Body of pancreas (tissue), 4 donors: ENCODE data around the gene OR5C1.

Experiments used
- POLR2A ChIP-seq, 3 donors: fragments of 450-650 bp; IDR thresholded peaks; one replicate each; pipeline ENCODE4 v1.6.1; 2016; ENCODE audit warnings: antibody characterized with exemption in 3 of 3, mild to moderate bottlenecking in 2 of 3
- TF ChIP-seq, protein P1 (sequence below), 7 experiments: fragments of 450-650 bp in 4 of 7; fragments of 200-600 bp in 3 of 7; sonication (generic) in 3 of 7; IDR thresholded peaks; one replicate each; pipeline ENCODE4 v1.5.1; 2016 to 2019; ENCODE audit warnings: antibody characterized with exemption in 7 of 7

DNA sequence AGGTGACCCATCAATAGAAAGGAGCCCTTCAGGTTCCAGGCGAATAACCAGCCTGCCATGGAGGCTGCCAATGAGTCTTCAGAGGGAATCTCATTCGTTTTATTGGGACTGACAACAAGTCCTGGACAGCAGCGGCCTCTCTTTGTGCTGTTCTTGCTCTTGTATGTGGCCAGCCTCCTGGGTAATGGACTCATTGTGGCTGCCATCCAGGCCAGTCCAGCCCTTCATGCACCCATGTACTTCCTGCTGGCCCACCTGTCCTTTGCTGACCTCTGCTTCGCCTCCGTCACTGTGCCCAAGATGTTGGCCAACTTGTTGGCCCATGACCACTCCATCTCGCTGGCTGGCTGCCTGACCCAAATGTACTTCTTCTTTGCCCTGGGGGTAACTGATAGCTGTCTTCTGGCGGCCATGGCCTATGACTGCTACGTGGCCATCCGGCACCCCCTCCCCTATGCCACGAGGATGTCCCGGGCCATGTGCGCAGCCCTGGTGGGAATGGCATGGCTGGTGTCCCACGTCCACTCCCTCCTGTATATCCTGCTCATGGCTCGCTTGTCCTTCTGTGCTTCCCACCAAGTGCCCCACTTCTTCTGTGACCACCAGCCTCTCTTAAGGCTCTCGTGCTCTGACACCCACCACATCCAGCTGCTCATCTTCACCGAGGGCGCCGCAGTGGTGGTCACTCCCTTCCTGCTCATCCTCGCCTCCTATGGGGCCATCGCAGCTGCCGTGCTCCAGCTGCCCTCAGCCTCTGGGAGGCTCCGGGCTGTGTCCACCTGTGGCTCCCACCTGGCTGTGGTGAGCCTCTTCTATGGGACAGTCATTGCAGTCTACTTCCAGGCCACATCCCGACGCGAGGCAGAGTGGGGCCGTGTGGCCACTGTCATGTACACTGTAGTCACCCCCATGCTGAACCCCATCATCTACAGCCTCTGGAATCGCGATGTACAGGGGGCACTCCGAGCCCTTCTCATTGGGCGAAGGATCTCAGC lies 11.6 kb downstream of the OR5C1 start, which contains the start of gene OR1K1:
- TF ChIP-seq, protein P1, sequence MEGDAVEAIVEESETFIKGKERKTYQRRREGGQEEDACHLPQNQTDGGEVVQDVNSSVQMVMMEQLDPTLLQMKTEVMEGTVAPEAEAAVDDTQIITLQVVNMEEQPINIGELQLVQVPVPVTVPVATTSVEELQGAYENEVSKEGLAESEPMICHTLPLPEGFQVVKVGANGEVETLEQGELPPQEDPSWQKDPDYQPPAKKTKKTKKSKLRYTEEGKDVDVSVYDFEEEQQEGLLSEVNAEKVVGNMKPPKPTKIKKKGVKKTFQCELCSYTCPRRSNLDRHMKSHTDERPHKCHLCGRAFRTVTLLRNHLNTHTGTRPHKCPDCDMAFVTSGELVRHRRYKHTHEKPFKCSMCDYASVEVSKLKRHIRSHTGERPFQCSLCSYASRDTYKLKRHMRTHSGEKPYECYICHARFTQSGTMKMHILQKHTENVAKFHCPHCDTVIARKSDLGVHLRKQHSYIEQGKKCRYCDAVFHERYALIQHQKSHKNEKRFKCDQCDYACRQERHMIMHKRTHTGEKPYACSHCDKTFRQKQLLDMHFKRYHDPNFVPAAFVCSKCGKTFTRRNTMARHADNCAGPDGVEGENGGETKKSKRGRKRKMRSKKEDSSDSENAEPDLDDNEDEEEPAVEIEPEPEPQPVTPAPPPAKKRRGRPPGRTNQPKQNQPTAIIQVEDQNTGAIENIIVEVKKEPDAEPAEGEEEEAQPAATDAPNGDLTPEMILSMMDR (IDR thresholded peaks at IDR 0.05), result no peak
- TF ChIP-seq POLR2A (IDR thresholded peaks at IDR 0.05), result no peak
